ENCODE measurements around the gene DHTKD1. TPM values are rescaled to one million over a fixed set of nuclear protein-coding genes. Genes with fewer than 3 reads are reported as not detected.
A peak's percentile ranks its signal among the peaks of the same experiment; 100 is the strongest.
"Not testable (repeated sequence)": the region's sequence is repeated elsewhere in the genome, so short reads cannot be mapped to it uniquely, and the experiment has no call there.

DHTKD1 gene
- total RNA-seq, 2 experiments from 2014 or later, result 13.0 to 15.5 TPM

GRCh38 chr10:12067336-12067735, 1.4 kb upstream of the DHTKD1 start:
- ATAC-seq (peak; percentile 4), DNase-seq (no peak)
- Mint-ChIP-seq H3K27ac (no peak overlapping the region), H3K36me3 (ENCODE audit: low read depth) (no peaks in the 10 kb centered on the region), H3K4me3 (no peak overlapping the region), H3K27me3 (no peaks in the 10 kb centered on the region), H3K4me1 (peaks cover 22% of the 10 kb centered on the region), H3K9me3 (ENCODE audit: low read depth) (no peaks in the 10 kb centered on the region)
- CTCF ChIA-PET, result interaction anchor here (1.2 kb wide), 2 partner anchors 23 to 58 kb away, joined by 3 to 4 read pairs; no protein-coding TSS in a partner anchor
- POLR2A ChIA-PET, result no interaction called here
- intact Hi-C loops (cut with DNase I, micrococcal nuclease), result loop anchor here in 1 of 2 experiments (5.0 kb wide), 1 partner anchor 1095 kb away; the partner anchor contains the start of gene MCM10

- POLR2A ChIA-PET, result interaction anchor here (1.0 kb wide), 1 partner anchor 278 kb away, joined by 3 read pairs; the partner anchor contains the start of gene CAMK1D
- H3K36me3 Mint-ChIP-seq (ENCODE audit: low read depth); H3K27ac Mint-ChIP-seq; H3K27me3 Mint-ChIP-seq; ATAC-seq; H3K4me3 Mint-ChIP-seq; intact Hi-C loops (cut with DNase I, micrococcal nuclease); DNase-seq; CTCF ChIA-PET; H3K9me3 Mint-ChIP-seq (ENCODE audit: low read depth): not testable (repeated sequence)
- peaks cover 22% of the 10 kb centered on the region for H3K4me1 Mint-ChIP-seq
These were observed 2.7 kb downstream of the DHTKD1 start for GRCh38 chr10:12071441-12071840.

- ChIA-PET POLR2A (no interaction called here), CTCF (interaction anchor here (0.8 to 0.9 kb wide), 2 partner anchors 39 to 48 kb away, joined by 3 to 4 read pairs; no protein-coding TSS in a partner anchor)
- no peak overlapping the region for H3K27ac Mint-ChIP-seq
- DNase-seq, result no peak
- no peaks in the 10 kb centered on the region for H3K27me3 Mint-ChIP-seq
- no peak overlapping the region for H3K4me3 Mint-ChIP-seq
- H3K36me3 Mint-ChIP-seq (ENCODE audit: low read depth), result peaks cover 3% of the 10 kb centered on the region
- H3K4me1 Mint-ChIP-seq, result peaks cover 11% of the 10 kb centered on the region
- no peaks in the 10 kb centered on the region for H3K9me3 Mint-ChIP-seq (ENCODE audit: low read depth)
- intact Hi-C loops (cut with DNase I, micrococcal nuclease), result no loop called here
- no peak for ATAC-seq
These were observed 4.8 kb downstream of the DHTKD1 start for GRCh38 chr10:12073526-12073925.

- Mint-ChIP-seq H3K27ac (no peak overlapping the region), H3K4me3 (no peak overlapping the region), H3K36me3 (ENCODE audit: low read depth) (peaks cover 3% of the 10 kb centered on the region), H3K9me3 (ENCODE audit: low read depth) (no peaks in the 10 kb centered on the region), H3K4me1 (no peaks in the 10 kb centered on the region), H3K27me3 (no peaks in the 10 kb centered on the region)
- intact Hi-C loops (cut with DNase I, micrococcal nuclease), result no loop called here
- DNase-seq (no peak), ATAC-seq (no peak)
- CTCF ChIA-PET, result no interaction called here
- POLR2A ChIA-PET, result no interaction called here
These were observed 8.9 kb downstream of the DHTKD1 start for GRCh38 chr10:12077580-12078180.

GRCh38 chr10:12081470-12081869, 12.7 kb downstream of the DHTKD1 start:
- Mint-ChIP-seq H3K36me3 (ENCODE audit: low read depth) (peaks cover 8% of the 10 kb centered on the region), H3K27me3 (no peaks in the 10 kb centered on the region), H3K4me3 (no peak overlapping the region), H3K27ac (no peak overlapping the region), H3K4me1 (no peaks in the 10 kb centered on the region), H3K9me3 (ENCODE audit: low read depth) (no peaks in the 10 kb centered on the region)
- no peak for ATAC-seq
- intact Hi-C loops (cut with DNase I, micrococcal nuclease), result no loop called here
- POLR2A ChIA-PET, result no interaction called here
- no peak for DNase-seq
- CTCF ChIA-PET, result interaction anchor here (0.6 kb wide), 1 partner anchor 823 kb away, joined by 3 read pairs; no protein-coding TSS in a partner anchor

- Mint-ChIP-seq H3K4me3 (no peak overlapping the region), H3K36me3 (ENCODE audit: low read depth) (peaks cover 8% of the 10 kb centered on the region), H3K9me3 (ENCODE audit: low read depth) (no peaks in the 10 kb centered on the region), H3K27ac (no peak overlapping the region), H3K27me3 (no peaks in the 10 kb centered on the region), H3K4me1 (no peaks in the 10 kb centered on the region)
- CTCF ChIA-PET, result no interaction called here
- POLR2A ChIA-PET, result interaction anchor here (0.7 kb wide), 1 partner anchor 934 kb away, joined by 5 read pairs; no protein-coding TSS in a partner anchor
- intact Hi-C loops (cut with DNase I, micrococcal nuclease), result no loop called here
- ATAC-seq, result no peak
- DNase-seq, result no peak
These were observed 13.3 kb downstream of the DHTKD1 start for GRCh38 chr10:12081879-12082557.

GRCh38 chr10:12088919-12089318, 20.2 kb downstream of the DHTKD1 start:
- no peaks in the 10 kb centered on the region for H3K27me3 Mint-ChIP-seq
- ChIA-PET CTCF (no interaction called here), POLR2A (no interaction called here)
- H3K27ac Mint-ChIP-seq, result no peak overlapping the region
- peaks cover 37% of the 10 kb centered on the region for H3K36me3 Mint-ChIP-seq (ENCODE audit: low read depth)
- H3K4me1 Mint-ChIP-seq, result no peaks in the 10 kb centered on the region
- intact Hi-C loops (cut with DNase I, micrococcal nuclease), result no loop called here
- no peaks in the 10 kb centered on the region for H3K9me3 Mint-ChIP-seq (ENCODE audit: low read depth)
- DNase-seq, result no peak
- no peak overlapping the region for H3K4me3 Mint-ChIP-seq
- ATAC-seq, result no peak

GRCh38 chr10:12091421-12091820, 22.7 kb downstream of the DHTKD1 start:
- CTCF ChIA-PET, result no interaction called here
- POLR2A ChIA-PET, result no interaction called here
- no peak for DNase-seq
- Mint-ChIP-seq H3K9me3 (ENCODE audit: low read depth) (no peaks in the 10 kb centered on the region), H3K27me3 (no peaks in the 10 kb centered on the region), H3K4me1 (no peaks in the 10 kb centered on the region), H3K27ac (no peak overlapping the region), H3K4me3 (no peak overlapping the region), H3K36me3 (ENCODE audit: low read depth) (peaks cover 33% of the 10 kb centered on the region)
- no peak for ATAC-seq
- intact Hi-C loops (cut with DNase I, micrococcal nuclease), result no loop called here

- CTCF ChIA-PET; H3K4me3 Mint-ChIP-seq; DNase-seq; H3K9me3 Mint-ChIP-seq (ENCODE audit: low read depth); POLR2A ChIA-PET; H3K4me1 Mint-ChIP-seq; H3K27ac Mint-ChIP-seq; intact Hi-C loops (cut with DNase I, micrococcal nuclease); ATAC-seq; H3K27me3 Mint-ChIP-seq: not testable (repeated sequence)
- H3K36me3 Mint-ChIP-seq (ENCODE audit: low read depth), result peaks cover 36% of the 10 kb centered on the region
These were observed 28.6 kb downstream of the DHTKD1 start for GRCh38 chr10:12097361-12097760.

- peaks cover 33% of the 10 kb centered on the region for H3K36me3 Mint-ChIP-seq (ENCODE audit: low read depth)
- H3K27ac Mint-ChIP-seq, result no peak overlapping the region
- H3K9me3 Mint-ChIP-seq (ENCODE audit: low read depth), result no peaks in the 10 kb centered on the region
- ChIA-PET POLR2A (no interaction called here), CTCF (interaction anchor here (0.6 kb wide), 1 partner anchor 261 kb away, joined by 3 read pairs; no protein-coding TSS in a partner anchor)
- H3K4me1 Mint-ChIP-seq, result no peaks in the 10 kb centered on the region
- intact Hi-C loops (cut with DNase I, micrococcal nuclease), result no loop called here
- DNase-seq (no peak), ATAC-seq (no peak)
- H3K4me3 Mint-ChIP-seq, result no peak overlapping the region
- no peaks in the 10 kb centered on the region for H3K27me3 Mint-ChIP-seq
These were observed 29.0 kb downstream of the DHTKD1 start for GRCh38 chr10:12097791-12098190.

GRCh38 chr10:12098966-12099365, 30.2 kb downstream of the DHTKD1 start:
- DNase-seq (no peak), ATAC-seq (no peak)
- peaks cover 33% of the 10 kb centered on the region for H3K36me3 Mint-ChIP-seq (ENCODE audit: low read depth)
- H3K4me1 Mint-ChIP-seq, result no peaks in the 10 kb centered on the region
- no peaks in the 10 kb centered on the region for H3K27me3 Mint-ChIP-seq
- no peak overlapping the region for H3K4me3 Mint-ChIP-seq
- ChIA-PET POLR2A (no interaction called here), CTCF (interaction anchor here (0.6 kb wide), 1 partner anchor 49 kb away, joined by 4 read pairs; no protein-coding TSS in a partner anchor)
- H3K27ac Mint-ChIP-seq, result no peak overlapping the region
- no peaks in the 10 kb centered on the region for H3K9me3 Mint-ChIP-seq (ENCODE audit: low read depth)
- intact Hi-C loops (cut with DNase I, micrococcal nuclease), result no loop called here

GRCh38 chr10:12103802-12104201, 35.0 kb downstream of the DHTKD1 start:
- H3K4me1 Mint-ChIP-seq, result no peaks in the 10 kb centered on the region
- POLR2A ChIA-PET, result interaction anchor here (0.5 kb wide), 1 partner anchor 55 kb away, joined by 3 read pairs; no protein-coding TSS in a partner anchor
- DNase-seq (no peak), ATAC-seq (no peak)
- intact Hi-C loops (cut with DNase I, micrococcal nuclease), result no loop called here
- no peak overlapping the region for H3K4me3 Mint-ChIP-seq
- no peaks in the 10 kb centered on the region for H3K27me3 Mint-ChIP-seq
- no peak overlapping the region for H3K27ac Mint-ChIP-seq
- H3K9me3 Mint-ChIP-seq (ENCODE audit: low read depth), result no peaks in the 10 kb centered on the region
- CTCF ChIA-PET, result no interaction called here
- peaks cover 50% of the 10 kb centered on the region for H3K36me3 Mint-ChIP-seq (ENCODE audit: low read depth)
